CD4-positive, alpha-beta T cell treated with Interleukin-21 for 1 hour (primary cell): ENCODE results near the gene KAT6B.

Experiments used
- DNase-seq: peaks from one replicate; pipeline ENCODE4 v3.0.0-alpha.2; 2020

The KAT6B gene

DNA sequence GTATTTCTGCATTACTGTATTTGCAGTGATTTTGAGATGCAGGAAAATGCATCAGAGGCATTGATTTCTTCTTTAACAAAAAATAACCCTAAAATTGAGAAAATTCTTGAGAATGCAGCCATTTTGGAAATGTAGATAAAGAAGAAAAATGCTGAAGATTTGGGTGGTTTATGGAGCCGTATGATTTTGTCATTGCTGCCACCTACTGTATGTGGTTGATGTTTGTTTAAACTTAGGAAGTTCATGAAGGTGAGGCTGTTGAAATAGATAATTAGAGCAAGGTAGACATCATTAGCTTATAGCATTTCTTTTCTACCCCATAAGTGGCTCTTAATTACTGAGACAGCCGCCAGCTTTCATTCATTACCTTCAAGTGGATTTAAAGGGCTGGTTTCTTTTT, 193.0 kb downstream of the KAT6B start:
- peak; percentile 48 for DNase-seq

DNA sequence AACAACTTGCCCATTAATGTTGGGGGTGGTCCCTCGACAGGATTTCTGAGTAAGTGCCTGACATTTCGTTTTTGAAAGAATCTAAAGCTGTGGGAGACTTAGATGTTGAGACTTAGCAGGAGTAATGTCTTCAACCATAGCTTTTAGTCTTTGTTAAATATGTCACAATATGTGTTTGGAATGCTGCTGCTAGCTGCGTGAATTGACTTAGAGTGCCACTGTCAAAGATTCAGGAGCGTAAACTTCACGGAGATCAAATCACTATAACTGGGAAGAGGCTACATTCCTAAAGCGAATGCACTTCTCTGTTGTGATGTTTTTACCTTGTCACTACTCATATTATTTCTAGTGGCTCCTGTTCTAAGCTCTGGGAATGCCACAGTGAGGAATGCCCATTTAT, 193.8 kb downstream of the KAT6B start:
- no peak for DNase-seq

DNA sequence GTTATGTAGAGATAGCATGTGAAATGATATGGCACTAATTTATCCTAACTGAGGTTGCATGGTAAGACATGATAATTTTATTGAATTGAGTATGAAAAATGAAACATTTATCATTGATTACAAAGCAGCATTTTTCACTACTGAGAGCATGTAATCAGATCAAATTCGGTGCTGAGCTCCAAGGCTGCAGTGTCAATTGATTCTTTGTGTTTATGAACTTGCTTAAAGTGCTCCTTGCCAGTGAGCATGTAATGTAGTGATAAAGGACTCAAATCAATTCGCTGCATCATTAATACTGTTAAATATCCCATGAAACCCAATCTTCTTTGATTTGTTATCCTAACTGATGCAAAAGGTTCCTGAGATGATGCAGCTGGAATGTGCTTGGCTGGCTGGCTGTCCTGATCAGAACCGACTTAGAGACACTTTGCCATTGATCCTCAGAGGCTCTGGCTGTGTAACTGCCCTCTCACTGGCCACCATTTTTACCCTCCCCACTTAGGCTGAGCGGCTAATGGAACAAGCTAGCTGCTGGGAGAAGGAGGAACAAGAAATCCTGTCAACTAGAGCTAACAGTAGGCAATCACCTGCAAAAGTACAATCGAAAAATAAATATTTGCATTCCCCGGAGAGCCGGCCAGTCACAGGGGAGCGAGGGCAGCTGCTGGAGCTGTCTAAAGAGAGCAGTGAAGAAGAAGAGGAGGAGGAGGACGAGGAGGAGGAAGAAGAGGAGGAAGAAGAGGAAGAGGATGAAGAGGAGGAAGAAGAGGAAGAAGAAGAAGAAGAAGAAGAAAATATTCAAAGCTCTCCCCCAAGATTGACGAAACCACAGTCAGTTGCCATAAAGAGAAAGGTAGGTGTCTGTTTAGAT, 195.2 kb downstream of the KAT6B start:
- DNase-seq, result no peak

DNA sequence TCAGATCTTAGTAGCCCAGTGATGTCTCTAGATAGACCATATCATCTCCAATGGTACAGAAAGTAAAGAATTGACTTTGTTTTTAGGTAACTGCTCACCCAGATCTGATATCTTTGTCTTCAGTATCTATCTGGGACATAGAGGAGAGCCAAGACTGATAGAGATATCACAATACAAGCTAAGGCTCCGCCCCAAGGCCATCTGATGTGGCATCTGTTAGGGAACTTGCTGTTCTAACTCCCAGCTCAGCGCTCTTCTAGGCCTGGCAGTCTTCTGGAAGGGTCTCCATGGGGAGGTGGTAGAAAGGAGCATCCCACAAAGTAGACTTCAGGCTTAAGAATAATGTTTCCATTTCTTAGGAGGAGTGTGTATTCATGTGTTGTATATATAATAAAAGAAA, 196.7 kb downstream of the KAT6B start:
- DNase-seq, result no peak

DNA sequence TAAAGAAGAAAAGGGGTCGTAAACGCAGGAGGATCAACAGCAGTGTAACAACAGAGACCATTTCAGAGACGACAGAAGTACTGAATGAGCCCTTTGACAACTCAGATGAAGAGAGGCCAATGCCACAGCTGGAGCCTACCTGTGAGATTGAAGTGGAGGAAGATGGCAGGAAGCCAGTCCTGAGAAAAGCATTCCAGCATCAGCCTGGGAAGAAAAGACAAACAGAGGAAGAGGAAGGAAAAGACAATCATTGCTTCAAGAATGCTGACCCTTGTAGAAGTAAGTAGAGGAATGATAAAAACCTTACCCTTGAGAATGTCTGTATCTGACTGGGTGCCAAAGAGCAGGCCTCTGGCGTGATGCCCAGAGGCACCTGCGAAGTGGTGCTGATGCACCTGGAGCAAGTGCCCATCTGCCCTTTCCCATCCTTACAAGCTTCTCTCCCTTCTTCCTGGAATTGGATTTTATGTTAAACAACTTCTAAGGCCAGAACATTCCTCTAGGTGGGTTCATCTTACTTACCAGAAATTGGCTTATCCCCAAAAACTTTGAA, 198.6 kb downstream of the KAT6B start:
- no peak for DNase-seq

DNA sequence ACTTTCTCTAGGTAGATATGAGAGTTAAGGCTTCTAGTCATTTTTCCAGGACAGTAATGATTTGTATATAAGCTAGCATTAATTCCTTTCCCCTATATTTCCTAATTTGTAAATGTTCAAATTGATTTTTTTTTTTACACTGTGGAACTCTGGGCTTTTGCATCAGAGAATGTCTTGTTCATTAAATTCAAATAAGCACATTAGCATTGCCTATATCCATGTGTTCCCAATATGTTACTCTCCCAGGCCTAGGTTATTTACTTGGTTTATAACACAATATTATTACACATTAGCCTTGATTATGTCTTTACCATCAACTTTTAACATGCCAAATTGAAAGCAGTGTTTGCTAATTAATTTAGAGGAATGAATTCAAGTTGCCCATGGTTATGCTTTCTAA, 201.6 kb downstream of the KAT6B start:
- DNase-seq, result no peak

DNA sequence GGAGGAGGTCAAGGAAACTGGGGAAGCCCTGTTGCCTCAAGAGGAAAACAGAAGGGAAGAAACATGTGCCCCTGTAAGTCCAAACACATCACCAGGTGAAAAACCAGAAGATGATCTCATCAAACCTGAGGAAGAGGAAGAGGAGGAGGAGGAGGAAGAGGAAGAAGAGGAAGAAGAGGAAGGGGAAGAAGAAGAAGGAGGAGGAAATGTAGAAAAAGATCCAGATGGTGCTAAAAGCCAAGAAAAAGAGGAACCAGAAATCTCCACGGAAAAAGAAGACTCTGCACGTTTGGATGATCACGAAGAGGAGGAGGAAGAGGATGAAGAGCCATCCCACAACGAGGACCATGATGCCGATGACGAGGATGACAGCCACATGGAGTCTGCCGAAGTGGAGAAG, 202.3 kb downstream of the KAT6B start:
- no peak for DNase-seq

DNA sequence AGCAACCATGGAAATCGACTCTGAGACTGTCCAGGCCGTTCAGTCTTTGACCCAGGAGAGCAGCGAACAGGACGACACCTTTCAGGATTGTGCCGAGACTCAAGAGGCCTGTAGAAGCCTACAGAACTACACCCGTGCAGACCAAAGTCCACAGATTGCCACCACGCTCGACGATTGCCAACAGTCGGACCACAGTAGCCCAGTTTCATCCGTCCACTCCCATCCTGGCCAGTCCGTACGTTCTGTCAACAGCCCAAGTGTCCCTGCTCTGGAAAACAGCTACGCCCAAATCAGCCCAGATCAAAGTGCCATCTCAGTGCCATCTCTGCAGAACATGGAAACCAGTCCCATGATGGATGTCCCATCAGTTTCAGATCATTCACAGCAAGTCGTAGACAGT, 203.0 kb downstream of the KAT6B start:
- no peak for DNase-seq

DNA sequence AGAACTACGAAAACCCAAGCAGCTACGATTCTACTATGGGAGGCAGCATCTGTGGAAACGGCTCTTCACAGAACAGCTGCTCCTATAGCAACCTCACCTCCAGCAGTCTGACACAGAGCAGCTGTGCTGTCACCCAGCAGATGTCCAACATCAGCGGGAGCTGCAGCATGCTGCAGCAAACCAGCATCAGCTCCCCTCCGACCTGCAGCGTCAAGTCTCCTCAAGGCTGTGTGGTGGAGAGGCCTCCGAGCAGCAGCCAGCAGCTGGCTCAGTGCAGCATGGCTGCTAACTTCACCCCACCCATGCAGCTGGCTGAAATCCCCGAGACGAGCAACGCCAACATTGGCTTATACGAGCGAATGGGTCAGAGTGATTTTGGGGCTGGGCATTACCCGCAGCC, 203.5 kb downstream of the KAT6B start:
- DNase-seq, result no peak

DNA sequence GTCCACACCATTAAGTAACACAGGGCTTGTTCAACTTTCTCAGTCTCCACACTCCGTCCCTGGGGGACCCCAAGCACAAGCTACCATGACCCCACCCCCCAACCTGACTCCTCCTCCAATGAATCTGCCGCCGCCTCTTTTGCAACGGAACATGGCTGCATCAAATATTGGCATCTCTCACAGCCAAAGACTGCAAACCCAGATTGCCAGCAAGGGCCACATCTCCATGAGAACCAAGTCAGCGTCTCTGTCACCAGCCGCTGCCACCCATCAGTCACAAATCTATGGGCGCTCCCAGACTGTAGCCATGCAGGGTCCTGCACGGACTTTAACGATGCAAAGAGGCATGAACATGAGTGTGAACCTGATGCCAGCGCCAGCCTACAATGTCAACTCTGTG, 204.0 kb downstream of the KAT6B start:
- no peak for DNase-seq

DNA sequence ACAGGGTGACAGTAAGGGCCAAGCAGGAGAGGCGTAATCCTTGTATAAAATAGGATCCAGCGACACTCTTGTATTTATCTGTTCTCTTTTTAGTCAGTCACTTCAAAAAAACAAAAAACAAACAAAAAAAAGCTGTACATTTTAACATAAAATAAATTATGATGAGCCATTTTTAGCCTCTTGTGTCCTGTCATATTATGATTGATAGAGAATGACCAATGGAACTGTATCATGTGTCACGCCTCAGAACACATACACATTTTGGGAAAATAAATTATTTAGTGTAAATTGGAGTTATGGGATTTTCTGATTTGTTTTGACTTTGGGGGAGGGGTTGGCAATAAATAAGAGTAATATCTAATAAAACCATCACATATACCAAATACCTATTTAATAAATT, 205.7 kb downstream of the KAT6B start:
- no peak for DNase-seq

DNA sequence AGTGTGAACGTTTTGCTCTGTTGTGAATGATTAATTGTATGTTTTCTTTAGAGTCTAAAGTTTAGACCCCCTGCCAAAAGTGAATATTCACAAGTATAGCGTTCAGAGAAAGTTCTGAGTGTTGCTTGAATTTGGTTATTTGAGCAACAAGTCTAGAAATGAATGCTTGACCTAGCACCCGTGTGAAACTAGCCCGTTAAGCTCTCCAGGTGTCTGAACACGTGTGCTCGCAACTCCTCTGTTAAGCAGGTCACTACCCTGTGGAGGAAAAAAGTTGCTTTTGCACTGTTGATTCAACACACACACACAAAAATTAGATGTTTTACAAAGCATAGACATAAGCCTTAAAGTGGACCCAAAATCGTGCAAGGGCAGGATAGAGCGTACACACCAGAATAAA, 206.4 kb downstream of the KAT6B start:
- no peak for DNase-seq

DNA sequence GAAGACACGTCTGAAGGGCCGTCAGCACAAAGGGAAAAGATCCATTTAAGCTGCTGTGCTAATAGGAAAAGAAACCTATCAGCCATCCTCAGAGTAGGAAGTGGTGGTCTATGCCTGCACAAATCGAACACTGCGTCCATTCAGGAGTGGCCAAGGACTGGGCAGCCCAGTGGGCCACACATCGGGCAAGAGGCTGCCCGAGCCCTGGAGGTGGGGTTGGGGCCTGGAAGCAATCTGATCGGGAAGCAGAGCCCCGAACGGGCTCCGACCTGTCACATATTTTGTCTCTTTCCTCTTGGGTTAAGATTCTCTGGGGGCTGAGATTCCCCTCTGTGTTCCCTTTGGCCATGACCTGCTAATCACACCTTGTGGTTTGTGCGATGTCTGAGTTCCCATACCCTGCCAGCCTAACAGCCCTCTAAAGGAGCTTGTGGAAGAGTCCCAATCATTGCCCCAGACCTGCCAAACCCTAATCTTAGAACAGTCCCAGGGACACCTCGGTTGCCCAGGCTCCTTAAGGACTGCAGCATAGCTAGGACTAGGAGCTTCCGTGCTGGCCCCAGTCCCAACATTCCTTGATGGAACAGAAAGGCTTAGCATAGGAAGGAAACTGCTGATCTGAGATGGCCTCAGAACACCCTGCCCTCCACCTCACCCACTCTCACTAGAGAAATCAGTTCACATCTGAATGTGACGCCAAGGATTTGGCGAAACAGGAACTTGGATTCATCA, 207.2 kb downstream of the KAT6B start:
- no peak for DNase-seq

DNA sequence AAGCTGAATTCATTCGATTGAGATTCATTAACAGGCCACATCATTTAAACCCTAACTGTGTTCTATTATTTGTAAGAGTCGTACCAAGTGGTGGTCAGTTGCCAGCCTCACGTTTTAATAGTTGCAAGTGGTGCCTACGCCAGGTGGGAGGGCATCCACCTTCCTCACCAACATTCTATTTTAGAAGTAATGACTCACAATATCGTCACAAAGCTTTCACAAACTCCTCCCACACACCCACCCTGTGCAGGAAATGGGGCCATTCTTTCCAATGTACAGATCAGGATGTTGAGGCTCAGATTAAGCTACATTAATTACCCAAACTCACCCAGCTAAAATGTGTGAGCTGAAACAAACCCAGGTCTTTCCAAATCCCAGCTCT, 207.7 kb downstream of the KAT6B start:
- no peak for DNase-seq

DNA sequence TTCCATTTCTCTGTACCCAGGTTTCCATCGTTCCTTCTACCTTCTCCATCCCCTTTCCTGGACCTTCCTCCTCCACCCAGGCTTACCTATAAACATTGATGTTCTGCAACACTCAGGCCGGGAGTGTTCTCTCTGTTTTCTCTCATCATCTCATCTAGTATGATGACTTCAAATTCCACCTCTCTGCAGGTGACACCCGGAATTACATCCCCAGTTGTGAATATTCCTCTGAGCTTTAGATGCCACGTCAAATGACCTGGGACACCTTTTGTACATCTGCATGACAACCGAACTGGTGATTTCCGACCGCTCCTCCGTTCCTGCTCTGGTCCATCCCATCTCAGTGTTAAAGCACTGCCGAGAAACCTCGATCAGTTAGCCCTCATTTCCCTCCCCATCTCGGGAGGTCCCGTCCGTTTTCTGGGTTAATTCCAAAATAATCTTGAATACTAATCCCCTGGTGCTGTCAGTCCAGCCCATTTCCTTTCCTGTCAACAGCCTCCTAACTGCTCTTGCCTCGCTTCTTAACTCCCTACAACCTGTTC, 208.4 kb downstream of the KAT6B start:
- no peak for DNase-seq

DNA sequence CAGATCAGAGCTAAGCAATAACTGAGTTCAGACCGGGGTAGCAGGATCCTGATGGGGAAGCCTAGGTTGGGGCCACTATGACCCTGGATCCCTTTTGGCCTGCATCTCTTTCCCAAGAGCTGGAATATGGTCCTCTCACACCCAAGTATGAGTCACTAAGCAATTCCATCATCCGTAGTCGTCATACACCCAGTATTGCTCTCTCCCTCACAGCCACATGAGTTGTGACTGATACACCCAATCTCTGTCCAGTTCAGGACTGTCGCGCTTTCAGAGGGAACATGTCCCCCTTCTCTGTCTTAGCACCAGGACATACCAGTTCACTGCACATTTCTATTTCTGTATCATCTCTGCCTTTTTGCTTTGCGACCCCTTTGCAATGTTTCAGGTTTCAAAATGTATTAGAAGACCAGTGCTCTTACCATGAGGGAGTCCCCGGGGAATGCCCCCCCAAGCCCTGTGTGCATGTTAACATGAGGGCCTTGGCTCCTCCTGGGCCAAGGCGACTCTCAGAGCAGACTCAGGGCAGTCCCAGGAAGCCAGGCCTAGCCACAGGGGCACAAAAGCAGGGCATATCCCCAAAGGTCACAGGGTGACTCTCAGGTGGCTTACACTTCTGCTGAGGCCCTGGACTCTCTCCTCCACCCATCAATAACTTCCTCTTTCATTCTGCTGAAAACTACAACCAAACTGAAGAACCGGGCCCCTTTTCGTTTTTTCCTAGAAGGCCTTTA, 209.7 kb downstream of the KAT6B start:
- DNase-seq, result no peak

DNA sequence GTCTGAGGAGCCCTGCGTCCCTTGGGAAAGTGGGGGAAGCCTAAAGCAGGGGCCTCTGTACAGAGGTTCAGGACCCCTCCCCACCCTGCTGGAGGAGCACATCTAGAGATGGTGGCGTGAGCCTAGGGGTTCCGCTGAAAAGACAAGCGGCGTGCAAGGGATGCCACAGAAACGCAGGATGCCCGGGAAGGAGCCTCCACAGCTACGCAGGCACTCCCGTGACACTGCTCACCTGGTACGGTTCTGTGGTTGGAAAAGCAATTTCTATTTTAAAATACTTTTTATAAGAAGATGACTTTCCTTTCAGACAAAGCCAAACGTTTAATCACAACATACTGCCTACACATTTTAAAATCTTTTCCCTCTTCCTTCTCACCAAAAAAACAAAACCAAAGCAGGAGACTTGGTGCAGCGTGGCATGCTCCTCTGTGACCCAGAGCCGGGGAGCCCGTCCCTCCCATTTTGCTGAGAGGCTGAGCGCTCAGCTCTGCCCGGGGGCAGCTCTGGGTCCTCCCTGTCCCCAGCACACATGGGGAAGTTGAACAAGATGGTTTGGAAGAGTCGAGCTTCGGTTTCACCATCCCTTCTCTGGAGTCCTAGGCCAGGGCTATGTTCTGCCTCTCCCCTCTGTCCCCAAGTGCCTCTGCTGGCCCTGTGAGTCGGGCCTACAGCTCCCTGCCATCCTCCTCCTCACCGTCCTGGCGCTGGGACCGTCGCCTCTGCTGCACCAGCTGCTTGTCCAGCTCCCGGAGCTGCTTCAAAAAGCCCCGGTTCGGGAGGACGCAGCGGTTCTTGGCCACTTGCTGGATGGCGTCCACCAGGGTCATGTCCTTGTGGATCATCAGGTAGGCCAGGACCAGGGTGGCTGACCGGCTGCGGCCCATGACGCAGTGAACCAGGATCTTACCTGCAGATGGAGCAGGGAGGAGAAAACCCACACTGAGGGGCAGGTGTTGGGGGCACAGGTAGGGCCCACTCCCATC, 211.1 kb downstream of the KAT6B start:
- no peak for DNase-seq

DNA sequence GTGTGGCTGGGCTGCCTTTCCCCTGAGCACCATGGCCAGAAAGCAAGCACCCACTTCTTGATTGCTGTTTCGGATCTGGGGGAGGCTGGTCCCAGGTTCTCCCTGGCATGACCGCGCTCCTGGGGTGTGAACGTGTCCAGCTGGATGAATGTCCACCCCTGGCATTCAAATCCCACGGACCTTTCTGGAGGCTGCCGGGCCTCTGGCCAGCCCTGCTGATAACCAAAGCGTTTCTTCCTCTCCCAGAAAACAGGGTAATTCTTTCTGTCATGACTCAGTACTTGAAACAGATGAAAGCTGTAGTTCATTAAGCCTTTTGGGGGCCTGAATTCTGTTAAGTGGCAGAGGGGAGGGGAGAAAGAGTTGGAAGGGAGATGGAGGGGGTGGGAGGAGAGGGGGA, 211.9 kb downstream of the KAT6B start:
- no peak for DNase-seq

DNA sequence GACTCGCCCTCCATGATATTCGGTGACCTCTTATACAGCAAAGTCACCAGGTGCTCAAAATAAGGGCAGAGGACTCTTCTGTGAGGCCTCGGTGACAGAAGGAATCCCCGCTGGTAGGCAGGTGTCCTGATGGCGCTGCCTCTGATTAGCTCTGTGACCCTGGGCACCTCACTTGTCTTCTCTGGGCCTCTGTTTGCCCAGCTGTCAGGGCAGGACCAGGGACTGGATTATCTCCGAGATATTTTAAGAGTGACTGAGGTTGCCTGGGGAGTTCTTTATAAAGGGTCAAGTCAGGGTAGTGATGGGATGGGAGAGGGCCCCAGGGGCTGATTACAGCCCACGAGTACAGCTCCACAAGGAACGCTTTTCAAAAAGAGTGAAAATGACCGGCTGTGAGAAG, 214.2 kb downstream of the KAT6B start:
- no peak for DNase-seq

DNA sequence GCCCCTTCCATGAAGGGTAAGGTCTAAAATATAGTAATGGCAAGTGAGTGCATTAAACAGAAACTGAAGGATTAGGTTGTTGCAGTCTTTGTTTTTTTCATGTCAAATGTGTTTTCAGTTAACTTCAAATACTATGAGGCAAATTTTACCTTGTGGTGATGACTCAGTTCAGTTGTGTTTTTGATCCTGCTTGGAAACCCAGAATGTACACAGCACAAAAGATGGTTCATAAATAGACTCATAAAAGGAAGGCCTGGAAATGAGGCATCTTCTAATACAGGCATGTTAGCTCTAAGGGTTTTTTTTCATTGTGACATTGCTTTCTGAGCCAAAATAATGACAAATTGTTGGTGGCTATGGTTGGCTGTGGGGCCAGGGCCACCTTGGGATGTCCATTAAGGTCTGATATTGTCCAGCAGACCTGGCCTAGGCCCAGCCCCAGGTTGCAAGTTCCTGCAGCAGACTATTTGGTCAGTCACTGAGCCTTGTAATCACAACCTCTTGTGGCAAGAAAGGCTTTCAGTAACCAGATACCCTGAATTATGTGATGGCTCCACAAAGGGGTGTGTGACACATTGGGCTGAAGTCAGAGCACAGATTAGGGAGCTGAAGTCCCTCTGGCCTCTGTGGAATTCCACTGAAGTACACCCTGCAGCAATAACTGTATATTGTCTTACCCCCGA, 216.0 kb downstream of the KAT6B start:
- no peak for DNase-seq
